Nephron progenitor cell (in vitro differentiated cells): Measurements from ENCODE around the gene RNF186.
"Not testable (repeated sequence)": the region's sequence is repeated elsewhere in the genome, so short reads cannot be mapped to it uniquely, and the experiment has no call there.

ENCODE experiments used
- DNase-seq: peaks from one replicate; pipeline ENCODE4 v3.0.0; 2021
- H3K27ac Mint-ChIP-seq: 2 replicates; pipeline ENCODE4 v1.8.0; 2021; ENCODE audit warnings: mild to moderate bottlenecking, moderate library complexity, mixed read lengths
- H3K27me3 Mint-ChIP-seq: 2 replicates; pipeline ENCODE4 v1.8.0; 2021; ENCODE audit warnings: mild to moderate bottlenecking, low read depth, mixed read lengths; ENCODE audit not compliant: poor library complexity
- H3K36me3 Mint-ChIP-seq: 2 replicates; pipeline ENCODE4 v1.8.0; 2021; ENCODE audit warnings: low read depth, mixed read lengths
- H3K4me1 Mint-ChIP-seq: 2 replicates; pipeline ENCODE4 v1.8.0; 2021; ENCODE audit warnings: mixed read lengths
- H3K4me3 Mint-ChIP-seq: 2 replicates; pipeline ENCODE4 v1.8.0; 2021; ENCODE audit warnings: mild to moderate bottlenecking, moderate library complexity, mixed read lengths
- H3K9me3 Mint-ChIP-seq: 2 replicates; pipeline ENCODE4 v1.8.0; 2021; ENCODE audit warnings: mild to moderate bottlenecking, moderate library complexity, mixed read lengths
- TF ChIP-seq, protein P1 (sequence below): fragments of 200-600 bp; sonication (generic); IDR thresholded peaks from 2 replicates; pipeline ENCODE4 v1.5.0; 2021; ENCODE audit warnings: antibody characterized with exemption

The RNF186 gene

DNA sequence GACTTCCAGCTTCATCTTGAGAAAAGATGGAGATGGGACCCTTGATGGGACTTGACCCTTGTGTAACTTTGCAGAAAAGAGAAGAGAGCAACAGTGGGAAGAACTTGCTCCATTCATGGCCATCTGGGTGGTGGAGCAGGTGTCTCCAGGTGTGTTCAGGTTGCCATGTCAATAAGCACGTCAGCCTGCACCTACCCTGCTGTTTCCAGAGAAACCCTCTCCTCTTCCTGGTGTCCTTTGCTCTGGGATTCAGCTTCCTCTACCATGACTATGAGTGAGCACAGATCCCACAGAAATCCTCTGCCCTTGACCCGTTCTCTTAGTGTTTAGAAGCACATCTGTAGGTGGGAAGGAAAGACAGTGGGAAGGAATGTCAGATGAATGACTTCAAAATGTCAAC lies 45.3 kb upstream of the RNF186 start:
- DNase-seq = no peak
- Mint-ChIP-seq H3K9me3 (peaks cover 24% of the 10 kb centered on the region), H3K27ac (no peak overlapping the region), H3K4me3 (no peak overlapping the region), H3K27me3 (peaks cover 28% of the 10 kb centered on the region), H3K4me1 (no peaks in the 10 kb centered on the region), H3K36me3 (no peaks in the 10 kb centered on the region)
- TF ChIP-seq, protein P1, sequence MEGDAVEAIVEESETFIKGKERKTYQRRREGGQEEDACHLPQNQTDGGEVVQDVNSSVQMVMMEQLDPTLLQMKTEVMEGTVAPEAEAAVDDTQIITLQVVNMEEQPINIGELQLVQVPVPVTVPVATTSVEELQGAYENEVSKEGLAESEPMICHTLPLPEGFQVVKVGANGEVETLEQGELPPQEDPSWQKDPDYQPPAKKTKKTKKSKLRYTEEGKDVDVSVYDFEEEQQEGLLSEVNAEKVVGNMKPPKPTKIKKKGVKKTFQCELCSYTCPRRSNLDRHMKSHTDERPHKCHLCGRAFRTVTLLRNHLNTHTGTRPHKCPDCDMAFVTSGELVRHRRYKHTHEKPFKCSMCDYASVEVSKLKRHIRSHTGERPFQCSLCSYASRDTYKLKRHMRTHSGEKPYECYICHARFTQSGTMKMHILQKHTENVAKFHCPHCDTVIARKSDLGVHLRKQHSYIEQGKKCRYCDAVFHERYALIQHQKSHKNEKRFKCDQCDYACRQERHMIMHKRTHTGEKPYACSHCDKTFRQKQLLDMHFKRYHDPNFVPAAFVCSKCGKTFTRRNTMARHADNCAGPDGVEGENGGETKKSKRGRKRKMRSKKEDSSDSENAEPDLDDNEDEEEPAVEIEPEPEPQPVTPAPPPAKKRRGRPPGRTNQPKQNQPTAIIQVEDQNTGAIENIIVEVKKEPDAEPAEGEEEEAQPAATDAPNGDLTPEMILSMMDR = no peak

DNA sequence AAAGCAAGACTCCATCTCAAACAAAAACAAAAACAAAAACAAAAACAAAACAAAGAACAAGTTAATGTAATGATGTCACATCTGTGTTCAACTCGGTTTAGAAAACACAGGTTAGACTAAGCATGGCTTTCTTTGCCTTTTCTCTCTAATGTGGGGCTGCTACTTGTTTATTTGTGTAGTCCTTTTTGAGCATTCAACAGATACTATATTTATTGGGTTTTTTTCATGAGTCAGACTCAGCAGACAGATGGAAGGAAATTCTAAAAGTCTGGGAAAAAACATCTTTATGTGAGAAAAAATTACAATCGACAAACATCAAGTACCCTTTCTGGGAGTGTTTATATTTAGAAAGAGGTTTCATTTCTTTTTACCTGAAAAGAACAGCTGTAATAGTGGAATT lies 44.8 kb upstream of the RNF186 start:
- Mint-ChIP-seq H3K27ac (no peak overlapping the region), H3K9me3 (peaks cover 24% of the 10 kb centered on the region), H3K27me3 (peaks cover 28% of the 10 kb centered on the region), H3K4me3 (no peak overlapping the region), H3K36me3 (no peaks in the 10 kb centered on the region), H3K4me1 (no peaks in the 10 kb centered on the region)
- no peak for DNase-seq
- TF ChIP-seq, protein P1 = no peak

DNA sequence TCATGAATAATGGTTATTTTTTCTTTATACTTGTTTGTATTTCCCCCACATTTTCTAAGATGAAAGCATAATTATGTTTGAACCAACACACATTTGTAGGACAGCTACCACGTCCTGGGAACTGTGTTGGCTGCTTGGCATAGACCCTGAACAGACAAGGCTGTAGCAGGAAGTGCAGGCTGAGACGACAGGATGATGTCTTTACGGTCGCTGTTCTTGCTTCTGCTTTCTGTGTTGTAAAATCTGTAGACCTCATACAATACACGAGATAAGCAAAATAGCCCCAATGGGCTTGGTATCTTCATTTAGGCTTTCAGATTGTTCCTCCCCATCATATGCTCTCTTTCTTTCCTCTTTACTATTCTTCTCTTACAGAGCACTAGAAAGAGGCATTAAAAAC lies 43.8 kb upstream of the RNF186 start:
- TF ChIP-seq, protein P1 = no peak
- Mint-ChIP-seq H3K9me3 (peaks cover 17% of the 10 kb centered on the region), H3K27me3 (peaks cover 30% of the 10 kb centered on the region), H3K36me3 (no peaks in the 10 kb centered on the region), H3K4me3 (no peak overlapping the region), H3K27ac (no peak overlapping the region), H3K4me1 (no peaks in the 10 kb centered on the region)
- no peak for DNase-seq

DNA sequence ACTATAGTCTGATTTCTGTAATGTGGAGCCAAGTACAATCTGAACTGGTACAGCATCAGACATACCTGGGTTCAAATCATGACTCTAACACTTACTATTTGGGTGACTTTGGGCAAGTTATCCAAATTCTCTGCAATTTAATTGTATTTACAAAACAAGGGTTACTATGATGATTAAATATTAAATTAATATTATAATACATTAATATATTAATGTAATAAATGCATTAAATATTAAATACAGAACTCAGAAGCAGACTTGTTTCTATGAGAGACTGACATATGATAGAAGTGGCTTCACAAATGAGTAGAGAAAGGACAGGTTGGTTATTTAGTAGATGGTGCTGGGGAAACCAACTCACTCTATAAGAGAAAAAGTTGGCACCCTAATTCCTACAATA lies 39.8 kb upstream of the RNF186 start:
- Mint-ChIP-seq H3K9me3 (no peaks in the 10 kb centered on the region), H3K36me3 (no peaks in the 10 kb centered on the region)

DNA sequence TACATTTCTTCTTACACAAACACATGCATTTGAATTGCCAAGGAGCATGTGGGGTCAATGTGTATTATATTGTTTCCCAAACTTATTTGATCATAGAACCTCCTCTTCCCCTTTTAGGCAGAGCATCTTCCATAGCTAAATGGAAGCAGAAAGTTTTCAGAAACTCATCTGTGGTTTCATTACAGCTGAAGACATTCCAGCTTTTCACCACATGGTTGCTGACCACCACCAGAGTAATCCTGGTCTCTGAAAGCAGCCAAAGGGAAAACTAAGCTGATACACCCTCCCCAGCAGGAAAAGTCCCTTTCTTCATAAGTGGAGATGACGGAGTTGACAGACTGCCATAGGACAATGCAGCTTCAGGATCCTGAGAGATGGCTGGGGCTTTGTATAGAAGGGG lies 37.0 kb upstream of the RNF186 start:
- DNase-seq = no peak
- Mint-ChIP-seq H3K27ac (no peak overlapping the region), H3K36me3 (no peaks in the 10 kb centered on the region), H3K9me3 (no peaks in the 10 kb centered on the region), H3K4me1 (peaks cover 23% of the 10 kb centered on the region), H3K27me3 (peaks cover 15% of the 10 kb centered on the region), H3K4me3 (no peak overlapping the region)
- TF ChIP-seq, protein P1 = no peak

More for the DNA sequence above, 39.8 kb upstream of the RNF186 start:
- no peak overlapping the region for H3K27ac Mint-ChIP-seq
- H3K4me1 Mint-ChIP-seq = peaks cover 5% of the 10 kb centered on the region
- TF ChIP-seq, protein P1 = no peak
- DNase-seq = no peak
- peaks cover 19% of the 10 kb centered on the region for H3K27me3 Mint-ChIP-seq
- H3K4me3 Mint-ChIP-seq = no peak overlapping the region

DNA sequence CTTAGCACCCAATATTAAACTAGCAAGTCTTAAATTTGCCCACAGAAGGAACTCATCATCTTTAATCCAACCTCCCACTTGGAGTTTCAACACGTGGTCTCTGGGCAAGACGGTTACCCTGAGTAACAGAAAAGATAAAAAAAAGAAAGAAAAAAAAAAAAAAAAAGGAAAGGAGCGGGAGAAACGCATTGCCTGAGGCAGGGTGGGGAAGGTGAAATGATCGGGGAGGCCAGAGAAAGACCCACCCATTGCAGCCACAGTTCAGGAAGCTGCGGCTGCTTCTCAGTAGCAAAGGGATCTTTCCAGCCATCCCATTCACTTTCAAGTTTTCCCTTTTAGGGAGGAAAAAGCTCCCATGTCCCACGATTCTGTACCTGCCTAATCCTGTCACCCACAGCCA lies 35.1 kb upstream of the RNF186 start:
- peaks cover 38% of the 10 kb centered on the region for H3K4me1 Mint-ChIP-seq
- no peak overlapping the region for H3K4me3 Mint-ChIP-seq
- H3K27ac Mint-ChIP-seq = no peak overlapping the region
- H3K9me3 Mint-ChIP-seq = no peaks in the 10 kb centered on the region
- DNase-seq = no peak
- no peaks in the 10 kb centered on the region for H3K36me3 Mint-ChIP-seq
- peaks cover 20% of the 10 kb centered on the region for H3K27me3 Mint-ChIP-seq
- TF ChIP-seq, protein P1 = no peak

DNA sequence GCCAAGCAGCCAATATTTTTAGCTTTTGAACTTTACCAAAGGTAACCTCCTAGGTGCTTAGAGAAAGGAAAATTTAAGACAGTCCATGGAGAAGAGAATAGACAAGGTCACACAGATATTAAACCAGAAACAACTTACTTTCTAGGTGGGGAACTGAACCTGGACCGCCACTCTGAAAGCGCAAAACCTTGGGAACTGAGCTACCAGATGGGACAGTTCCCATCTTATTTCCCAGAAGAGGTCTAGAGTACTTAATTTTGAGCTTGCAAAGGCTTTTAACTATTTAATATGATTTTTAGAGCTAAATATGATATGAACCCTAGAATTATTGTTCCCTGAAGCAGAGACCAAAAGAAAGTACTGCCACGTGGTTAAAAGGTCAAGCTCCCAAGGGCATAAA lies 34.2 kb upstream of the RNF186 start:
- not testable (repeated sequence) for H3K4me3 Mint-ChIP-seq, DNase-seq, H3K36me3 Mint-ChIP-seq, H3K27ac Mint-ChIP-seq, H3K9me3 Mint-ChIP-seq
- Mint-ChIP-seq H3K4me1 (peaks cover 47% of the 10 kb centered on the region), H3K27me3 (peaks cover 21% of the 10 kb centered on the region)

DNA sequence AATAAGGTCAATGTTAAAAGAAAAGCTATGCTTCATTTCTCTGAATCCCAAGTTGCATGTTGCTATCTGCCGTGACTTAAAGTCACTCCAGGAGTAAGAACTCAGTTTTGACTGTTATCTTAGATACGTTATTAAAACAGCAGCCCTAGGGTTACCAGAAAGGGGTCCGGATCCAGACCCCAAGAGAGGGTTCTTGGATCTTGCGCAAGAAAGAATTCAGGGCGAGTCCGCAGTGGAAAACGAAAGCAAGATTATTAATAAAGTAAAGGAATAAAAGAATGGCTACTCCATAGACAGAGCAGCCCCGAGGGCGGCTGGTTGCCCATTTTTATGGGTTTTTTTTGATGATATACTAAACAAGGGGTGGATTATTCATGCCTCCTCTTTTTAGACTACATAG lies 32.3 kb upstream of the RNF186 start:
- H3K4me3 Mint-ChIP-seq, H3K36me3 Mint-ChIP-seq, H3K27ac Mint-ChIP-seq, DNase-seq, H3K9me3 Mint-ChIP-seq: not testable (repeated sequence)
- Mint-ChIP-seq H3K4me1 (peaks cover 47% of the 10 kb centered on the region), H3K27me3 (peaks cover 20% of the 10 kb centered on the region)
